Fibroblast of lung (primary cell): ENCODE measurements around the gene IRF2BPL. TPM values are rescaled to one million over a fixed set of nuclear protein-coding genes. Genes with fewer than 3 reads are reported as not detected.

Experiments used
- DNase-seq, 2 donors: peaks; one replicate each; pipeline versions ENCODE4 v3.0.0 to v3.0.0-alpha.2; 2010; ENCODE audit warnings: low read depth in 2 of 2
- H2AFZ ChIP-seq: 2 replicates; pipeline ENCODE4 v1.5.1; 2012; ENCODE audit warnings: low read length, control low read depth, inconsistent platforms
- H3K27ac ChIP-seq: 2 replicates; pipeline ENCODE4 v1.5.1; 2011; ENCODE audit warnings: low read length, control low read depth; ENCODE audit not compliant: insufficient read depth
- H3K27me3 ChIP-seq: 2 replicates; pipeline ENCODE4 v1.5.1; 2011; ENCODE audit warnings: mild to moderate bottlenecking, low read length; ENCODE audit not compliant: control insufficient read depth, insufficient read depth
- H3K36me3 ChIP-seq: 2 replicates; pipeline ENCODE4 v1.5.1; 2011; ENCODE audit warnings: low read length; ENCODE audit not compliant: control insufficient read depth, insufficient read depth
- H3K4me1 ChIP-seq: 2 replicates; pipeline ENCODE4 v1.5.1; 2011; ENCODE audit warnings: low read length; ENCODE audit not compliant: control insufficient read depth, insufficient read depth; ENCODE audit errors: extremely low read depth
- H3K4me2 ChIP-seq: 2 replicates; pipeline ENCODE4 v1.5.1; 2011; ENCODE audit warnings: low read length, control low read depth; ENCODE audit not compliant: insufficient read depth; ENCODE audit errors: extremely low read depth
- H3K4me3 ChIP-seq, 4 experiments: fragments of 200-600 bp in 1 of 4; sonication (generic) in 1 of 4; replicated peaks in 1 of 4; 2 replicates each; pipeline ENCODE4 v1.5.1; 2011 to 2016; ENCODE audit warnings: low read length in 4 of 4, low read depth in 3 of 4, mild to moderate bottlenecking in 3 of 4, control low read depth in 2 of 4, inconsistent platforms in 1 of 4, mixed read lengths in 1 of 4; ENCODE audit not compliant: insufficient read depth in 1 of 4; ENCODE audit errors: control extremely low read depth in 1 of 4
- H3K79me2 ChIP-seq: 2 replicates; pipeline ENCODE4 v1.5.1; 2012; ENCODE audit warnings: mild to moderate bottlenecking, low read length, inconsistent platforms; ENCODE audit not compliant: control insufficient read depth, insufficient read depth
- H3K9ac ChIP-seq: 2 replicates; pipeline ENCODE4 v1.5.1; 2011; ENCODE audit warnings: mild to moderate bottlenecking, low read length, control low read depth; ENCODE audit not compliant: insufficient read depth
- H3K9me3 ChIP-seq: 2 replicates; pipeline ENCODE4 v1.5.1; 2012; ENCODE audit warnings: low read depth, low read length; ENCODE audit not compliant: control insufficient read depth, insufficient read depth
- H4K20me1 ChIP-seq: 2 replicates; pipeline ENCODE4 v1.5.1; 2011; ENCODE audit warnings: low read length; ENCODE audit not compliant: control insufficient read depth, insufficient read depth; ENCODE audit errors: extremely low read depth
- CTCF ChIP-seq, 2 donors: IDR thresholded peaks in 1 of 2; conservative IDR thresholded peaks in 1 of 2; 1 replicate in 1 of 2; 2 replicates in 1 of 2; pipeline ENCODE4 v1.5.1; 2011 to 2012; ENCODE audit warnings: low read length in 2 of 2, control low read depth in 1 of 2, inconsistent platforms in 1 of 2, low read depth in 1 of 2, mild to moderate bottlenecking in 1 of 2
- EZH2 ChIP-seq: IDR thresholded peaks from 2 replicates; pipeline ENCODE4 v1.5.1; 2012; ENCODE audit warnings: low read length, control low read depth, mild to moderate bottlenecking; ENCODE audit errors: missing control alignments
- polyA plus RNA-seq, 2 donors: library from polyadenylated mRNA; depleted of rRNA in 1 of 2; stranded (reverse) in 1 of 2; unstranded in 1 of 2; fragments of >200 nt; gene quantifications; 2 replicates each; pipeline ENCODE4 v1.2.1, GENCODE V29; 2011 to 2012; ENCODE audit warnings: missing spikeins in 1 of 2
- total RNA-seq: library from RNA; depleted of rRNA; stranded (reverse); fragments of >200 nt; gene quantifications from 2 replicates; pipeline ENCODE4 v1.2.1, GENCODE V29; 2014

IRF2BPL gene
- total and polyA plus RNA-seq, 2 donors (not counting 1 experiment from before 2014, with no cell fraction given) = 9.8 to 45.9 TPM

- H3K4me3 ChIP-seq = no peak overlapping the region
- H3K9me3 ChIP-seq = no peaks in the 10 kb centered on the region
- no peak overlapping the region for H3K9ac ChIP-seq
- H3K27me3 ChIP-seq = no peaks in the 10 kb centered on the region
- H4K20me1 ChIP-seq = no peaks in the 10 kb centered on the region
- no peak for TF ChIP-seq EZH2
- TF ChIP-seq CTCF (conservative IDR thresholded peaks at IDR 0.05 in 1 of 2, IDR thresholded peaks at IDR 0.05 in 1 of 2; ENCODE audit: low read depth in 1 of 2, low read length in 2 of 2) = no peak
- DNase-seq = no peak
- no peak overlapping the region for H3K4me2 ChIP-seq
- no peak overlapping the region for H2AFZ ChIP-seq
- H3K27ac ChIP-seq = no peak overlapping the region
- H3K36me3 ChIP-seq = no peaks in the 10 kb centered on the region
- no peaks in the 10 kb centered on the region for H3K4me1 ChIP-seq
- H3K79me2 ChIP-seq = no peaks in the 10 kb centered on the region
Observed at GRCh38 chr14:76984297-76984696, 44.2 kb downstream of the IRF2BPL start.

DNA sequence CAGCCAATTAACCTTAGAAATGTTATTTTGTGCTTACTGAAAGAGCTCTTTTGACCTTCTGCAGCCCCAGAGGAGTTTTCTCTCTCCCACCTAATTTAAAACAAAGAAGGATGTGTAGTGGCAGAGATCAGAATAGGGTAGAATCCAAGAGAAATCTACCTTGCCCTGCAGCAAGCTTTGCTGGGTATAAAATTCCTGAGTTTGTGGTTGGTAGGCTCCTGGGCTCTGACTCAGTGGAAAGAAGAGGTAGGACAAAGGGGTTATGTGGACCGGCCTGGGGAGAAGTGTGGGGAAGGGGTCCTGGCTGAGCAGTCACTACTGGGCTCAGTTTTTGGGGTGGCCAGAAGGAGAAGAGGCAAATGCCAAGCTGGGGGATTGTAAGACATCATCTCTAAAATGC lies 46.8 kb downstream of the IRF2BPL start:
- H3K9ac ChIP-seq = no peak overlapping the region
- H4K20me1 ChIP-seq = no peaks in the 10 kb centered on the region
- H3K4me3 ChIP-seq = no peak overlapping the region
- H3K36me3 ChIP-seq = no peaks in the 10 kb centered on the region
- H3K4me2 ChIP-seq = no peak overlapping the region
- no peak overlapping the region for H3K27ac ChIP-seq
- no peaks in the 10 kb centered on the region for H3K79me2 ChIP-seq
- no peaks in the 10 kb centered on the region for H3K27me3 ChIP-seq
- DNase-seq = no peak
- H3K4me1 ChIP-seq = no peaks in the 10 kb centered on the region
- no peak for TF ChIP-seq EZH2
- TF ChIP-seq CTCF (conservative IDR thresholded peaks at IDR 0.05 in 1 of 2, IDR thresholded peaks at IDR 0.05 in 1 of 2; ENCODE audit: low read depth in 1 of 2, low read length in 2 of 2) = no peak
- no peaks in the 10 kb centered on the region for H3K9me3 ChIP-seq
- no peak overlapping the region for H2AFZ ChIP-seq

- no peaks in the 10 kb centered on the region for H3K36me3 ChIP-seq
- H3K9me3 ChIP-seq = no peaks in the 10 kb centered on the region
- no peaks in the 10 kb centered on the region for H3K27me3 ChIP-seq
- no peaks in the 10 kb centered on the region for H3K4me1 ChIP-seq
- H3K4me2 ChIP-seq = no peak overlapping the region
- H3K4me3 ChIP-seq = no peak overlapping the region
- H4K20me1 ChIP-seq = no peaks in the 10 kb centered on the region
- no peak overlapping the region for H3K9ac ChIP-seq
- no peak for TF ChIP-seq CTCF (conservative IDR thresholded peaks at IDR 0.05 in 1 of 2, IDR thresholded peaks at IDR 0.05 in 1 of 2; ENCODE audit: low read depth in 1 of 2, low read length in 2 of 2)
- no peak for TF ChIP-seq EZH2
- H2AFZ ChIP-seq = peak overlapping the region; percentile 46
- DNase-seq = peak; percentile 38 to 62
- no peaks in the 10 kb centered on the region for H3K79me2 ChIP-seq
- no peak overlapping the region for H3K27ac ChIP-seq
Observed at GRCh38 chr14:76977793-76978720, 50.5 kb downstream of the IRF2BPL start.
